ENCODE results near the gene RAB4B. TPM values are rescaled to one million over a fixed set of nuclear protein-coding genes. Genes with fewer than 3 reads are reported as not detected.

Gene RAB4B
- total and polyA plus RNA-seq, 2 of the 13 experiments (the other 11 are each of a cell fraction or from before 2014, with no cell fraction given), result 3.3 to 5.4 TPM

DNA sequence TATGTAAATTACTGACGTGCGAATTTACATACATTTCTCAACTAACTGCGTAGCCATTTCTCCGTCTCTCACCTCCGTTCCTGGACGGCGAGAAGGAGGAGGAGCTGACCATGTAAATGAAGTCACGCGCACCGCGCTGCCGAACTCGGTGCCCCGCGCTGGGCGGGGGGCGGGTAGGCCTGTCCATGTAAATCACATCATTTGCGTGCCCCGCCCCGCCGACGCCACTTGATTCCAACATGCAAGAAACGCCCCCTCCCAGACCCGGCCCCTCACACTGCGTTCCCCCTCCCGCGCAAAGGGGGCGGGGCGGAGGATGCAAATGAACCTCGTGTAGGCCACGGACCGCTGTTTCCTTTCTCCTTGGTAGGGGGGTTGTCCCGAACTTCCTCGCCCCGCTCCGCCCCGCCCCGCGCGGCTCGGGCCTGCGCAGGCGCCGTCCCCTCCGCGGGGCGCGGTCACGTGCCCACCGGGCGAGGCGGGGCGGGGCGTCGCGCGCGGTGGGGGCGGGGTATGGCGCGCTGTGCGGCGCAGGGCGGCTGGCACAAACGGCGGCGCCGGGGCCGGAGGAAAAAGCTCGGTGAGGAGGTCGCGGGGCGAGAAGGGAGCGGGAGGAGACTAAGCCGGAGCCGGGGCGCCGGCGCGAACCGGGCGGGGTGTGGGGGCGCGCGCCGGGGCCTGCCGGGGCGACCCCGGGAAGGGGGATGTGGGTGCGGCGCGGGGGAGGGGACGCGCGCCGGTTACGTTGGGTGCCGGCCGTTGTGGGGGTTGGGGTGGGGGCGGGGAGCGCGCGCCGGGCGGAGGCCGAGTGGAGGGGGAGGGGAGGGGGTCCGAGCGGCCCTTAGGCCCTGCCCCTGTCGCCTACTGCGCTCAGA is 20.9 kb downstream of the RAB4B start, which contains the start of gene EGLN2 (continued):
- TF ChIP-seq EED (CRISPR knock-in tag; IDR thresholded peaks at IDR 0.05), result no peak
- TF ChIP-seq MEIS1 (CRISPR knock-in tag; IDR thresholded peaks at IDR 0.05; ENCODE audit: borderline replicate concordance), result no peak
- TF ChIP-seq GTF3A (CRISPR knock-in tag; conservative IDR thresholded peaks at IDR 0.05), result no peak
- TF ChIP-seq ZNF790 (CRISPR knock-in tag; IDR thresholded peaks at IDR 0.05; ENCODE audit: borderline replicate concordance), result no peak; the same call in 1 of the 2 replicates
- TF ChIP-seq ZNF761 (CRISPR knock-in tag; conservative IDR thresholded peaks at IDR 0.05), result no peak
- TF ChIP-seq PRDM10 (CRISPR knock-in tag; IDR thresholded peaks at IDR 0.05; ENCODE audit: low read depth), result 0 out of 2 replicates have a peak, but pooled peaks have one; percentile 36
- TF ChIP-seq ZNF18 (CRISPR knock-in tag; IDR thresholded peaks at IDR 0.05; ENCODE audit: insufficient replicate concordance), result no peak
- no peak for TF ChIP-seq ZSCAN29 (CRISPR knock-in tag; conservative IDR thresholded peaks at IDR 0.05)
- 0 out of 2 replicates have a peak, but pooled peaks have one; percentile 19 for TF ChIP-seq ZNF510 (CRISPR knock-in tag; IDR thresholded peaks at IDR 0.05; ENCODE audit: low read depth)
- no peak for TF ChIP-seq ZNF30 (CRISPR knock-in tag; IDR thresholded peaks at IDR 0.05)
- no peak for TF ChIP-seq U2AF1 (optimal IDR thresholded peaks at IDR 0.05; ENCODE audit: low read depth, low read length)
- TF ChIP-seq ZNF224 (CRISPR knock-in tag; IDR thresholded peaks at IDR 0.05), result no peak
- no peak; the same call in 1 of the 2 replicates for TF ChIP-seq GABPA (IDR thresholded peaks at IDR 0.05; ENCODE audit: low read depth, low read length)
- peak; percentile 42; the same call in 1 of the 2 replicates for TF ChIP-seq GABPA (CRISPR knock-in tag; IDR thresholded peaks at IDR 0.05; ENCODE audit: low read depth)
- no peak for TF ChIP-seq SAFB2 (CRISPR knock-in tag; IDR thresholded peaks at IDR 0.05; ENCODE audit: borderline replicate concordance, low read depth)
- peak; percentile 52; the same call in 1 of the 2 replicates for TF ChIP-seq ZNF788 (CRISPR knock-in tag; IDR thresholded peaks at IDR 0.05; ENCODE audit: borderline replicate concordance)
- no peak for TF ChIP-seq ZNF552 (CRISPR knock-in tag; IDR thresholded peaks at IDR 0.05; ENCODE audit: borderline replicate concordance)
- no peak for TF ChIP-seq ZNF772 (CRISPR knock-in tag; IDR thresholded peaks at IDR 0.05)
- TF ChIP-seq, protein P1, sequence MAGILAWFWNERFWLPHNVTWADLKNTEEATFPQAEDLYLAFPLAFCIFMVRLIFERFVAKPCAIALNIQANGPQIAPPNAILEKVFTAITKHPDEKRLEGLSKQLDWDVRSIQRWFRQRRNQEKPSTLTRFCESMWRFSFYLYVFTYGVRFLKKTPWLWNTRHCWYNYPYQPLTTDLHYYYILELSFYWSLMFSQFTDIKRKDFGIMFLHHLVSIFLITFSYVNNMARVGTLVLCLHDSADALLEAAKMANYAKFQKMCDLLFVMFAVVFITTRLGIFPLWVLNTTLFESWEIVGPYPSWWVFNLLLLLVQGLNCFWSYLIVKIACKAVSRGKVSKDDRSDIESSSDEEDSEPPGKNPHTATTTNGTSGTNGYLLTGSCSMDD (CRISPR knock-in tag; IDR thresholded peaks at IDR 0.05), result no peak
- no peak for TF ChIP-seq TP53 (CRISPR knock-in tag; conservative IDR thresholded peaks at IDR 0.05)
- no peak for TF ChIP-seq ATF3 (CRISPR knock-in tag; IDR thresholded peaks at IDR 0.05)
- TF ChIP-seq ZNF546 (CRISPR knock-in tag; conservative IDR thresholded peaks at IDR 0.05), result no peak
- TF ChIP-seq ZSCAN31 (CRISPR knock-in tag; IDR thresholded peaks at IDR 0.05; ENCODE audit: low read depth), result 0 out of 2 replicates have a peak, but pooled peaks have one; percentile 7
- TF ChIP-seq GTF2F1 (IDR thresholded peaks at IDR 0.05; ENCODE audit: low read length), result no peak
